HCT116 (cell line): Measurements from ENCODE around the gene ANO4.

Source experiments
- CEBPB ChIP-seq: IDR thresholded peaks from 2 replicates; pipeline ENCODE4 v1.6.1; 2012; ENCODE audit warnings: low read depth
- EZH2 ChIP-seq: fragments of 200-600 bp; sonication (generic); IDR thresholded peaks from 2 replicates; pipeline ENCODE4 v1.6.1; 2017; ENCODE audit warnings: antibody characterized with exemption, mixed run types
- EZH2phosphoT487 ChIP-seq: fragments of 200-600 bp; IDR thresholded peaks from 2 replicates; pipeline ENCODE4 v1.6.1; 2018; ENCODE audit warnings: antibody characterized with exemption, borderline replicate concordance
- JUND ChIP-seq: IDR thresholded peaks from 2 replicates; pipeline ENCODE4 v1.6.1; 2012
- TCF7L2 ChIP-seq: IDR thresholded peaks from 2 replicates; pipeline ENCODE4 v1.7.0; 2011; ENCODE audit warnings: borderline replicate concordance, inconsistent platforms; ENCODE audit not compliant: insufficient read depth, insufficient read length; ENCODE audit errors: extremely low read depth
- TF ChIP-seq, protein P1 (sequence below), 3 experiments: fragments of 200-600 bp in 1 of 3; sonication (generic) in 1 of 3; IDR thresholded peaks in 2 of 3; conservative IDR thresholded peaks in 1 of 3; 2 replicates each; pipeline ENCODE4 v1.5.1; 2012 to 2017; ENCODE audit warnings: low read depth in 2 of 3, low read length in 2 of 3, antibody characterized with exemption in 1 of 3, borderline replicate concordance in 1 of 3, control low read depth in 1 of 3, mild to moderate bottlenecking in 1 of 3, mixed read lengths in 1 of 3, mixed run types in 1 of 3, moderate library complexity in 1 of 3; ENCODE audit not compliant: insufficient read depth in 1 of 3

GRCh38 chr12:101078536-101079285 is 284.1 kb downstream of the ANO4 start:
- TF ChIP-seq TCF7L2 (no peak), CEBPB (no peak), EZH2 (no peak), EZH2phosphoT487 (no peak), JUND (no peak)
- TF ChIP-seq, protein P1, sequence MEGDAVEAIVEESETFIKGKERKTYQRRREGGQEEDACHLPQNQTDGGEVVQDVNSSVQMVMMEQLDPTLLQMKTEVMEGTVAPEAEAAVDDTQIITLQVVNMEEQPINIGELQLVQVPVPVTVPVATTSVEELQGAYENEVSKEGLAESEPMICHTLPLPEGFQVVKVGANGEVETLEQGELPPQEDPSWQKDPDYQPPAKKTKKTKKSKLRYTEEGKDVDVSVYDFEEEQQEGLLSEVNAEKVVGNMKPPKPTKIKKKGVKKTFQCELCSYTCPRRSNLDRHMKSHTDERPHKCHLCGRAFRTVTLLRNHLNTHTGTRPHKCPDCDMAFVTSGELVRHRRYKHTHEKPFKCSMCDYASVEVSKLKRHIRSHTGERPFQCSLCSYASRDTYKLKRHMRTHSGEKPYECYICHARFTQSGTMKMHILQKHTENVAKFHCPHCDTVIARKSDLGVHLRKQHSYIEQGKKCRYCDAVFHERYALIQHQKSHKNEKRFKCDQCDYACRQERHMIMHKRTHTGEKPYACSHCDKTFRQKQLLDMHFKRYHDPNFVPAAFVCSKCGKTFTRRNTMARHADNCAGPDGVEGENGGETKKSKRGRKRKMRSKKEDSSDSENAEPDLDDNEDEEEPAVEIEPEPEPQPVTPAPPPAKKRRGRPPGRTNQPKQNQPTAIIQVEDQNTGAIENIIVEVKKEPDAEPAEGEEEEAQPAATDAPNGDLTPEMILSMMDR (IDR thresholded peaks at IDR 0.05 in 2 of 3, conservative IDR thresholded peaks at IDR 0.05 in 1 of 3; ENCODE audit: borderline replicate concordance in 1 of 3, insufficient read depth in 1 of 3, low read depth in 2 of 3, low read length in 2 of 3): no peak
